Lung (tissue), 12 donors: Measurements from ENCODE around the gene SYCE3. TPM values are rescaled to one million over a fixed set of nuclear protein-coding genes. Genes with fewer than 3 reads are reported as not detected.
"Not testable (repeated sequence)": the region's sequence is repeated elsewhere in the genome, so short reads cannot be mapped to it uniquely, and the experiment has no call there.

Source experiments
- ATAC-seq: fragments of 200-7000 bp; cut with Tn5 transposase; one replicate; pipeline ENCODE4 v1.9.1; 2020; ENCODE audit warnings: moderate number of reproducible peaks; ENCODE audit not compliant: insufficient read depth, low FRiP score
- DNase-seq, 3 donors: peaks; one replicate each; pipeline ENCODE4 v3.0.0-alpha.2; 2013 to 2017
- H3K27ac ChIP-seq, 2 donors: one replicate each; pipeline ENCODE4 v1.5.1; 2013; ENCODE audit warnings: mild to moderate bottlenecking in 2 of 2, moderate library complexity in 2 of 2, control low read depth in 1 of 2, inconsistent platforms in 1 of 2, low read depth in 1 of 2, low read length in 1 of 2
- H3K27me3 ChIP-seq, 3 donors: one replicate each; pipeline ENCODE4 v1.5.1; 2013; ENCODE audit warnings: low read length in 2 of 3; ENCODE audit not compliant: control insufficient read depth in 3 of 3, insufficient read depth in 3 of 3
- H3K36me3 ChIP-seq, 4 donors: one replicate each; pipeline ENCODE4 v1.5.1; 2013; ENCODE audit warnings: low read length in 4 of 4, mild to moderate bottlenecking in 1 of 4, moderate library complexity in 1 of 4; ENCODE audit not compliant: control insufficient read depth in 4 of 4, insufficient read depth in 4 of 4
- H3K4me1 ChIP-seq, 5 donors: one replicate each; pipeline ENCODE4 v1.5.1; 2013; ENCODE audit warnings: low read length in 5 of 5, mild to moderate bottlenecking in 2 of 5, moderate library complexity in 1 of 5; ENCODE audit not compliant: control insufficient read depth in 5 of 5, insufficient read depth in 5 of 5
- H3K4me3 ChIP-seq: one replicate; pipeline ENCODE4 v1.5.1; 2013; ENCODE audit warnings: mild to moderate bottlenecking, control low read depth, moderate library complexity
- H3K9ac ChIP-seq, 2 donors: one replicate each; pipeline ENCODE4 v1.5.1; 2013; ENCODE audit warnings: low read length in 2 of 2, control low read depth in 1 of 2; ENCODE audit not compliant: insufficient read depth in 1 of 2
- H3K9me3 ChIP-seq, 4 donors: one replicate each; pipeline ENCODE4 v1.5.1; 2013; ENCODE audit warnings: low read length in 3 of 4, mild to moderate bottlenecking in 1 of 4, moderate library complexity in 1 of 4; ENCODE audit not compliant: control insufficient read depth in 4 of 4, insufficient read depth in 3 of 4
- WGBS, 2 donors: extraction: QIAGEN DNeasy Blood & Tissue Kit; methylation state at CpG; one replicate each; pipeline ENCODE4 v1.1.7; 2013; 5-methylcytosine and 5-hydroxymethylcytosine counted together
- polyA plus RNA-seq, 2 donors: library from polyadenylated mRNA; stranded (reverse); fragments of 200-250 nt; gene quantifications; one replicate each; pipeline ENCODE4 v1.2.1, GENCODE V29; 2013
- total RNA-seq, 2 donors: library from RNA; depleted of rRNA in 1 of 2; stranded (reverse); fragments of >200 nt in 1 of 2; gene quantifications; one replicate each; pipeline ENCODE4 v1.2.1, GENCODE V29; 2014 to 2021
- TF ChIP-seq, protein P1 (sequence below): IDR thresholded peaks from 2 replicates; pipeline ENCODE4 v1.5.1; 2012; ENCODE audit warnings: mild to moderate bottlenecking; ENCODE audit errors: control extremely low read depth, extremely low read depth
- donor health status: control.
- donor health status: control.
- donor health status: Bipolar disorder and iron deficiency.
- donor health status: healthy.
- donor health status: DM: yes; HTN: yes; CAD: no.

Gene SYCE3
- total and polyA plus RNA-seq, 4 donors, result 1.1 to 1.7 TPM; not detected in 2

- peaks cover 0 to 32% (median 3%) of the 10 kb centered on the region in 3 donors for H3K27me3 ChIP-seq
- no peak overlapping the region for H3K4me3 ChIP-seq
- WGBS, 2 donors, result 82 to 88% methylated on average over 17 of the region's 17 CpGs
- DNase-seq, result no peak
- peaks cover 0 to 5% (median 0%) of the 10 kb centered on the region in 5 donors for H3K4me1 ChIP-seq
- TF ChIP-seq, protein P1, sequence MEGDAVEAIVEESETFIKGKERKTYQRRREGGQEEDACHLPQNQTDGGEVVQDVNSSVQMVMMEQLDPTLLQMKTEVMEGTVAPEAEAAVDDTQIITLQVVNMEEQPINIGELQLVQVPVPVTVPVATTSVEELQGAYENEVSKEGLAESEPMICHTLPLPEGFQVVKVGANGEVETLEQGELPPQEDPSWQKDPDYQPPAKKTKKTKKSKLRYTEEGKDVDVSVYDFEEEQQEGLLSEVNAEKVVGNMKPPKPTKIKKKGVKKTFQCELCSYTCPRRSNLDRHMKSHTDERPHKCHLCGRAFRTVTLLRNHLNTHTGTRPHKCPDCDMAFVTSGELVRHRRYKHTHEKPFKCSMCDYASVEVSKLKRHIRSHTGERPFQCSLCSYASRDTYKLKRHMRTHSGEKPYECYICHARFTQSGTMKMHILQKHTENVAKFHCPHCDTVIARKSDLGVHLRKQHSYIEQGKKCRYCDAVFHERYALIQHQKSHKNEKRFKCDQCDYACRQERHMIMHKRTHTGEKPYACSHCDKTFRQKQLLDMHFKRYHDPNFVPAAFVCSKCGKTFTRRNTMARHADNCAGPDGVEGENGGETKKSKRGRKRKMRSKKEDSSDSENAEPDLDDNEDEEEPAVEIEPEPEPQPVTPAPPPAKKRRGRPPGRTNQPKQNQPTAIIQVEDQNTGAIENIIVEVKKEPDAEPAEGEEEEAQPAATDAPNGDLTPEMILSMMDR, result no peak
- no peak for ATAC-seq
- H3K9ac ChIP-seq, result no peak overlapping the region
- H3K27ac ChIP-seq, result no peak overlapping the region
- H3K36me3 ChIP-seq, result no peaks in the 10 kb centered on the region
- H3K9me3 ChIP-seq, result no peaks in the 10 kb centered on the region
These were observed 47.9 kb upstream of the SYCE3 start for GRCh38 chr22:50610581-50610980.

GRCh38 chr22:50610041-50610451 is 47.3 kb upstream of the SYCE3 start:
- Histone ChIP-seq H3K9ac (no peak overlapping the region), H3K4me1 (peaks cover 0 to 5% (median 0%) of the 10 kb centered on the region in 5 donors), H3K4me3 (no peak overlapping the region), H3K36me3 (no peaks in the 10 kb centered on the region), H3K27ac (no peak overlapping the region), H3K9me3 (no peaks in the 10 kb centered on the region), H3K27me3 (peaks cover 3 to 37% (median 3%) of the 10 kb centered on the region in 3 donors)
- ATAC-seq (no peak), DNase-seq (no peak)
- 81 to 89% methylated on average over 11 of the region's 11 CpGs for WGBS, 2 donors
- TF ChIP-seq, protein P1, result no peak

- H3K9me3 ChIP-seq, result peaks cover 0 to 4% (median 0%) of the 10 kb centered on the region in 4 donors
- DNase-seq, result no peak
- no peak overlapping the region for H3K9ac ChIP-seq
- TF ChIP-seq, protein P1, result no peak
- H3K4me3 ChIP-seq, result no peak overlapping the region
- peaks cover 0 to 5% (median 0%) of the 10 kb centered on the region in 5 donors for H3K4me1 ChIP-seq
- H3K27me3 ChIP-seq, result peaks cover 3 to 38% (median 8%) of the 10 kb centered on the region in 3 donors
- 83 to 84% methylated on average over 12 of the region's 12 CpGs for WGBS, 2 donors
- no peaks in the 10 kb centered on the region for H3K36me3 ChIP-seq
- ATAC-seq, result no peak
- H3K27ac ChIP-seq, result no peak overlapping the region
These were observed 46.9 kb upstream of the SYCE3 start for GRCh38 chr22:50609599-50609998.

GRCh38 chr22:50608996-50609395 is 46.3 kb upstream of the SYCE3 start:
- no peak overlapping the region for H3K9ac ChIP-seq
- peaks cover 0 to 4% (median 0%) of the 10 kb centered on the region in 4 donors for H3K9me3 ChIP-seq
- TF ChIP-seq, protein P1, result no peak
- WGBS, 2 donors, result 86 to 88% methylated on average over 10 of the region's 10 CpGs
- H3K36me3 ChIP-seq, result no peaks in the 10 kb centered on the region
- H3K27me3 ChIP-seq, result peaks cover 3 to 38% (median 14%) of the 10 kb centered on the region in 3 donors
- no peak overlapping the region for H3K4me3 ChIP-seq
- peaks cover 0 to 5% (median 0%) of the 10 kb centered on the region in 5 donors for H3K4me1 ChIP-seq
- ATAC-seq (no peak), DNase-seq (no peak)
- H3K27ac ChIP-seq, result no peak overlapping the region

- H3K9ac ChIP-seq, H3K4me1 ChIP-seq, ATAC-seq, H3K27ac ChIP-seq, H3K9me3 ChIP-seq, H3K36me3 ChIP-seq, DNase-seq, H3K4me3 ChIP-seq: not testable (repeated sequence)
- peaks cover 5 to 41% (median 21%) of the 10 kb centered on the region in 3 donors for H3K27me3 ChIP-seq
- 85 to 88% methylated on average over 39 of the region's 39 CpGs for WGBS, 2 donors
These were observed 45.5 kb upstream of the SYCE3 start for GRCh38 chr22:50608058-50608840.
